Esophagus muscularis mucosa (tissue), 3 donors: ENCODE measurements around the gene ANKRD44.

Source experiments
- CTCF ChIP-seq, 3 experiments: fragments of 200-600 bp in 2 of 3; fragments of 450-650 bp in 1 of 3; sonication (generic) in 2 of 3; IDR thresholded peaks; one replicate each; pipeline ENCODE4 v1.5.1; 2017 to 2019; ENCODE audit warnings: antibody characterized with exemption in 3 of 3, mild to moderate bottlenecking in 2 of 3, moderate library complexity in 1 of 3
- POLR2AphosphoS5 ChIP-seq, 2 donors: sonication (generic); formaldehyde crosslinking; IDR thresholded peaks; one replicate each; pipeline ENCODE4 v1.6.1; 2017; ENCODE audit warnings: antibody characterized with exemption in 2 of 2

GRCh38 chr2:197081294-197081693 is 229.3 kb downstream of the ANKRD44 start:
- no peak for TF ChIP-seq CTCF (IDR thresholded peaks at IDR 0.05)
- TF ChIP-seq POLR2AphosphoS5 (IDR thresholded peaks at IDR 0.05), result no peak
